KMS-11 (cell line): ENCODE data around the gene ITGA8.

Experiments
- H2AFZ ChIP-seq: fragments of 200-600 bp; sonication (generic); 2 replicates; pipeline ENCODE4 v1.6.1; 2016; ENCODE audit warnings: antibody characterized with exemption, mixed run types, low read depth
- H3K27ac ChIP-seq: fragments of 200-600 bp; sonication (generic); 2 replicates; pipeline ENCODE4 v1.6.1; 2016; ENCODE audit warnings: mild to moderate bottlenecking, mixed run types
- H3K27me3 ChIP-seq: fragments of 200-600 bp; sonication (generic); 2 replicates; pipeline ENCODE4 v1.6.1; 2017; ENCODE audit warnings: mild to moderate bottlenecking, low read depth, mixed run types, moderate library complexity; ENCODE audit not compliant: insufficient read depth
- H3K36me3 ChIP-seq: fragments of 200-600 bp; sonication (generic); 2 replicates; pipeline ENCODE4 v1.6.1; 2017; ENCODE audit warnings: mild to moderate bottlenecking, mixed run types; ENCODE audit not compliant: insufficient read depth
- H3K4me1 ChIP-seq: fragments of 200-600 bp; sonication (generic); 2 replicates; pipeline ENCODE4 v1.6.1; 2016; ENCODE audit warnings: mild to moderate bottlenecking, low read depth, mixed run types; ENCODE audit not compliant: poor library complexity, severe bottlenecking
- H3K4me2 ChIP-seq: fragments of 200-600 bp; sonication (generic); 2 replicates; pipeline ENCODE4 v1.7.0; 2016; ENCODE audit warnings: mild to moderate bottlenecking, mixed run types
- H3K4me3 ChIP-seq: fragments of 200-600 bp; sonication (generic); IDR thresholded peaks from 2 replicates; pipeline ENCODE4 v1.6.1; 2017; ENCODE audit warnings: low read depth, low read length, mixed read lengths; ENCODE audit not compliant: insufficient read depth
- H3K79me2 ChIP-seq: fragments of 200-600 bp; sonication (generic); 2 replicates; pipeline ENCODE4 v1.6.1; 2016; ENCODE audit warnings: low read depth, mixed run types; ENCODE audit not compliant: insufficient read depth
- H3K9ac ChIP-seq: fragments of 200-600 bp; sonication (generic); 2 replicates; pipeline ENCODE4 v1.6.1; 2016; ENCODE audit warnings: mild to moderate bottlenecking, mixed run types
- H4K20me1 ChIP-seq: fragments of 200-600 bp; sonication (generic); 2 replicates; pipeline ENCODE4 v1.6.1; 2016; ENCODE audit warnings: mild to moderate bottlenecking, mixed run types; ENCODE audit not compliant: insufficient read depth
- TF ChIP-seq, protein P1 (sequence below): fragments of 200-600 bp; sonication (generic); conservative IDR thresholded peaks from 2 replicates; pipeline ENCODE4 v1.6.1; 2017; ENCODE audit warnings: low read depth, mild to moderate bottlenecking, antibody characterized with exemption, low read length, moderate library complexity, mixed read lengths

ITGA8 gene

DNA sequence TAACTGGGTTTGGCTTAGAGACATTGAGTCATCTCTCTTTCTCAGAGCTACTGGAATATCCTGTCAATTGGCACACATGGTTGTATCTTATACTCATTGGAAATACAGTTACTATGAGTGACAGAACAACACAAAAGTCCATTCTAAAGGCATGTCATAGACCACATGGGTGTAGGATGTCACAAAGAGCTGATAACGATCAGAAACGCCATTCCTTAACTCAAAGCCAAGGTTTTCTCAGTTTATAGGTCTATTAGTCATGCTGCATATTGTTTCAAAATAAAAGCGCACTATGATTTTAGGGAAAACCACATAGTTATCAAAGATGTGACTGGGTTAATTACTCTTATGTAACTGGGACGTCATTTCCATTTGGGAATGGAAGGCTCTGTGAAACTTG lies 201.5 kb downstream of the ITGA8 start:
- Histone ChIP-seq H3K36me3 (no peaks in the 10 kb centered on the region), H3K4me2 (no peak overlapping the region), H3K27ac (no peak overlapping the region), H3K27me3 (no peaks in the 10 kb centered on the region), H2AFZ (no peak overlapping the region), H3K9ac (no peak overlapping the region), H3K4me3 (no peak overlapping the region), H3K79me2 (no peaks in the 10 kb centered on the region), H3K4me1 (no peaks in the 10 kb centered on the region), H4K20me1 (no peaks in the 10 kb centered on the region)
- TF ChIP-seq, protein P1, sequence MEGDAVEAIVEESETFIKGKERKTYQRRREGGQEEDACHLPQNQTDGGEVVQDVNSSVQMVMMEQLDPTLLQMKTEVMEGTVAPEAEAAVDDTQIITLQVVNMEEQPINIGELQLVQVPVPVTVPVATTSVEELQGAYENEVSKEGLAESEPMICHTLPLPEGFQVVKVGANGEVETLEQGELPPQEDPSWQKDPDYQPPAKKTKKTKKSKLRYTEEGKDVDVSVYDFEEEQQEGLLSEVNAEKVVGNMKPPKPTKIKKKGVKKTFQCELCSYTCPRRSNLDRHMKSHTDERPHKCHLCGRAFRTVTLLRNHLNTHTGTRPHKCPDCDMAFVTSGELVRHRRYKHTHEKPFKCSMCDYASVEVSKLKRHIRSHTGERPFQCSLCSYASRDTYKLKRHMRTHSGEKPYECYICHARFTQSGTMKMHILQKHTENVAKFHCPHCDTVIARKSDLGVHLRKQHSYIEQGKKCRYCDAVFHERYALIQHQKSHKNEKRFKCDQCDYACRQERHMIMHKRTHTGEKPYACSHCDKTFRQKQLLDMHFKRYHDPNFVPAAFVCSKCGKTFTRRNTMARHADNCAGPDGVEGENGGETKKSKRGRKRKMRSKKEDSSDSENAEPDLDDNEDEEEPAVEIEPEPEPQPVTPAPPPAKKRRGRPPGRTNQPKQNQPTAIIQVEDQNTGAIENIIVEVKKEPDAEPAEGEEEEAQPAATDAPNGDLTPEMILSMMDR, result no peak

DNA sequence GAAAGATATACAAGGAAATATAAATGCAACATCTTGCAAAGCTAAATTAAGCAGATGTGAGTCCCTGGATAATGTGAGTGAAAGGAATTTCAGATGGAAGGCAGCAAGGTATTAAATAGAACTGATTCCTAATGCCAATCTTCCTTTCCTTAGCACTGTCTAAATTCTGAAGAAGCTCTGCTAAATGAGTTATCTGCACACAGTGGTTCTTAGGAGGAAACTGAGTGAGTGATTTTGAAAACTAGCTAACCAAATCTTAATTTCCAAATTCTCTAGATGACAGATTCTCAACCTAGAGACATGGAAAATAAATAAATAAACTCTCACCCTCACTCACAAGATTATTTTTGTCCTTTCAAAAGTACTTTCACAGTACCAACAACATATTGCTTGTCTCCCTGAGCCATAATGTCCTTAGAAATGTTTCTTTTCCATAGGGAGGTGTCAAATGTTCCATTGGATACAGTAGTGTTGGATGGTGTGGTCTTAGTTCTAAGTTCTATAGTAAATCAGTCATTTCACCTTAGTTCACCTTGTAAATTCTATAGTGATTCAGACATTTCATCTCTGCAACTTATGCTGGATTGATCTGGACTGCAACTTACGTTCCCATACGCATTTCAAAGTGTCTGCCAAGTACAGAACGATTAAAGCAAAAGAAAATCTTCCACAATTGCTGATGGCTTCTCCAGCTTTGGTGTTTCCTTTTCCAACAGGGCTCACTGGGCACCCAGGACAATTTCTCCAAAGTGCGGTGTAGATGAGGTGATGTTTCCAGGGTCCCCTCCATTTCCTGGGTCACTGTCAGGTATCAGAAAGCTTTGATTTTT lies 203.3 kb downstream of the ITGA8 start:
- H3K4me1 ChIP-seq, result no peaks in the 10 kb centered on the region
- H3K27me3 ChIP-seq, result no peaks in the 10 kb centered on the region
- TF ChIP-seq, protein P1, result no peak
- H3K4me3 ChIP-seq, result no peak overlapping the region
- H3K4me2 ChIP-seq, result no peak overlapping the region
- H3K36me3 ChIP-seq, result no peaks in the 10 kb centered on the region
- no peak overlapping the region for H3K9ac ChIP-seq
- H3K79me2 ChIP-seq, result no peaks in the 10 kb centered on the region
- no peak overlapping the region for H3K27ac ChIP-seq
- H2AFZ ChIP-seq, result no peak overlapping the region
- no peaks in the 10 kb centered on the region for H4K20me1 ChIP-seq

DNA sequence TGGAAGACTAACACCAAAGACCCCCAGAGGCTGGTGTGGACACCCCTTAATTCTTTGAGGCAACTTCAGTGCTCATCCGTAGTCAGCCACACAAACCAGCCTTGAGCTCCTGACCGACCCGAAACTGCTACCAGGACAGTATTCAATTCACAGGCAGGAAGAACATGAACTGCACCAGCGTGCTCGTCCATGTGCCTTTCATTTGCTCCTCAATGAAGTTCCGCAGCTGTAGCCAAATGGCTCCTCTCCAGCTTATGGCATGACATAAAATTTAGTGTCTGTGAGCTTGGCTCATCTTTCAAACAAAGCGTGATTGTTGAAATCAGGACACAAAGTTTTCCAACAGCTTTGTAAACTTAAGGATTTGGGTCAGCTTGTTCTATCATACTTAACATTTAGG lies 204.5 kb downstream of the ITGA8 start:
- Histone ChIP-seq H2AFZ (no peak overlapping the region), H3K4me2 (no peak overlapping the region)
- TF ChIP-seq, protein P1, result no peak

DNA sequence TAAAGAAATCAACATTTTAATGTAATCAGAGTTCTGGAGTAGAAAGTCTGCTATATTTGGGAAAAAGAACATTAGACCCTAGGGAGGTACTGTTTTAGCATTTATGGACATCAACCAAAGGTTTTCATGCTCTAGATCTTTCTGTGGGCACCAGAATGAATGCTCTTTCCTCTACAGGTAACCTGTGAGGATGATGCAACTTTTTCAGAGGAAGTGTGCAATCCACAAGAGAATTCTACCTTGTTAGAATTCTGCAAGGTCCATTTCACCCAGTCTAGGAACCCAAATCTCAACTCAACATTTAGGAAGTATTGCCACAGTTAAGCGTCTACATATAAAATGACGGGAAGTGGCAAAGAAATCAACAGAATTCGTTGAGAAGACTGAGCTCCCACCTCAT lies 208.8 kb downstream of the ITGA8 start:
- no peaks in the 10 kb centered on the region for H3K79me2 ChIP-seq
- H3K9ac ChIP-seq, result no peak overlapping the region
- TF ChIP-seq, protein P1, result no peak
- no peaks in the 10 kb centered on the region for H4K20me1 ChIP-seq
- no peaks in the 10 kb centered on the region for H3K27me3 ChIP-seq
- no peak overlapping the region for H3K4me3 ChIP-seq
- H3K4me2 ChIP-seq, result no peak overlapping the region
- H2AFZ ChIP-seq, result no peak overlapping the region
- H3K4me1 ChIP-seq, result no peaks in the 10 kb centered on the region
- H3K36me3 ChIP-seq, result no peaks in the 10 kb centered on the region
- H3K27ac ChIP-seq, result no peak overlapping the region

More for the DNA sequence above, 204.5 kb downstream of the ITGA8 start:
- Histone ChIP-seq H4K20me1 (no peaks in the 10 kb centered on the region), H3K4me3 (no peak overlapping the region), H3K27ac (no peak overlapping the region), H3K36me3 (no peaks in the 10 kb centered on the region), H3K79me2 (no peaks in the 10 kb centered on the region), H3K27me3 (no peaks in the 10 kb centered on the region), H3K4me1 (no peaks in the 10 kb centered on the region), H3K9ac (no peak overlapping the region)
